ENCODE measurements around the gene SLC17A9. TPM values are rescaled to one million over a fixed set of nuclear protein-coding genes. Genes with fewer than 3 reads are reported as not detected.

SLC17A9 gene
- total RNA-seq, 1 donor: 2.0 TPM

- no peak overlapping the region for H3K4me3 ChIP-seq (ENCODE audit: low read depth, low read length)
- TF ChIP-seq, protein P1, sequence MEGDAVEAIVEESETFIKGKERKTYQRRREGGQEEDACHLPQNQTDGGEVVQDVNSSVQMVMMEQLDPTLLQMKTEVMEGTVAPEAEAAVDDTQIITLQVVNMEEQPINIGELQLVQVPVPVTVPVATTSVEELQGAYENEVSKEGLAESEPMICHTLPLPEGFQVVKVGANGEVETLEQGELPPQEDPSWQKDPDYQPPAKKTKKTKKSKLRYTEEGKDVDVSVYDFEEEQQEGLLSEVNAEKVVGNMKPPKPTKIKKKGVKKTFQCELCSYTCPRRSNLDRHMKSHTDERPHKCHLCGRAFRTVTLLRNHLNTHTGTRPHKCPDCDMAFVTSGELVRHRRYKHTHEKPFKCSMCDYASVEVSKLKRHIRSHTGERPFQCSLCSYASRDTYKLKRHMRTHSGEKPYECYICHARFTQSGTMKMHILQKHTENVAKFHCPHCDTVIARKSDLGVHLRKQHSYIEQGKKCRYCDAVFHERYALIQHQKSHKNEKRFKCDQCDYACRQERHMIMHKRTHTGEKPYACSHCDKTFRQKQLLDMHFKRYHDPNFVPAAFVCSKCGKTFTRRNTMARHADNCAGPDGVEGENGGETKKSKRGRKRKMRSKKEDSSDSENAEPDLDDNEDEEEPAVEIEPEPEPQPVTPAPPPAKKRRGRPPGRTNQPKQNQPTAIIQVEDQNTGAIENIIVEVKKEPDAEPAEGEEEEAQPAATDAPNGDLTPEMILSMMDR (IDR thresholded peaks at IDR 0.05; ENCODE audit: insufficient read depth, low read length): no peak
Observed at GRCh38 chr20:62908971-62909791, 43.3 kb upstream of the SLC17A9 start.

GRCh38 chr20:62910217-62910766, 42.2 kb upstream of the SLC17A9 start:
- H3K4me3 ChIP-seq (ENCODE audit: low read depth, low read length): no peak overlapping the region
- no peak for DNase-seq (ENCODE audit: low read depth)
- TF ChIP-seq, protein P1 (IDR thresholded peaks at IDR 0.05; ENCODE audit: insufficient read depth, low read length): no peak

More at GRCh38 chr20:62908971-62909791, 43.3 kb upstream of the SLC17A9 start:
- no peak for DNase-seq (ENCODE audit: low read depth)

GRCh38 chr20:62910777-62911497, 41.6 kb upstream of the SLC17A9 start:
- H3K4me3 ChIP-seq (ENCODE audit: low read depth, low read length): no peak overlapping the region
- DNase-seq (ENCODE audit: low read depth): no peak
- TF ChIP-seq, protein P1 (IDR thresholded peaks at IDR 0.05; ENCODE audit: insufficient read depth, low read length): no peak

- DNase-seq (ENCODE audit: low read depth): no peak
- no peak overlapping the region for H3K4me3 ChIP-seq (ENCODE audit: low read depth, low read length)
- TF ChIP-seq, protein P1 (IDR thresholded peaks at IDR 0.05; ENCODE audit: insufficient read depth, low read length): no peak
Observed at GRCh38 chr20:62911701-62912280, 40.7 kb upstream of the SLC17A9 start.

DNA sequence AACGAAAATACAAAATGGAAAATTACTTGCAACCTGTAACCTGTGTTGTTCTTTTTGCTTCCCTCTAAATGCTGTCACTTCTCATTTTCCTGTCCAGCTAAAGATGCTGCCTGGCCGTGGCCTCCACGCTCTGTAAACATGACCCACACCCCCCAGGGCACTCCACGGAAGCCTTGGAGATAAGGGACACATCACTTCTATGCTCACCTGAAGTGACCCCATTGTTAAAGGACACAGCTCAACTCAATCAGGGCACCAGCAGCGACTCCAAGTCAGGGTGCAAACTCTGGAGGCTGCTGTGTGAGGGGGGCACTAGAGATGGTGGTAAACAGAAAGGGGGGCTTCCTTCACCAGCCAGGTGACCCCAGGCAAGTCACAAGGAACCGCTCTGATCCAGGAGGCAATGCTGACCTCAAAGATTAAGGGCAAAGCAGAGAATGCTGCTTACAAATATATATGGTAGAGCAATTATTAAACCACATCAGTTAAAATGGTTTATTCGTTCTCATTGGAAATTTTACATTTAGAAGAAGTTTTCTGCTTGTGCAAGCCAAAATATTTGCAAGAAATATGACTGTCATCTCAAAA, 39.4 kb upstream of the SLC17A9 start:
- no peak overlapping the region for H3K4me3 ChIP-seq (ENCODE audit: low read depth, low read length)
- TF ChIP-seq, protein P1 (IDR thresholded peaks at IDR 0.05; ENCODE audit: insufficient read depth, low read length): no peak
- DNase-seq (ENCODE audit: low read depth): no peak

- TF ChIP-seq, protein P1 (IDR thresholded peaks at IDR 0.05; ENCODE audit: insufficient read depth, low read length): no peak
- no peak overlapping the region for H3K4me3 ChIP-seq (ENCODE audit: low read depth, low read length)
- no peak for DNase-seq (ENCODE audit: low read depth)
Observed at GRCh38 chr20:62914436-62914835, 38.1 kb upstream of the SLC17A9 start.

All from fibroblast of the aortic adventitia (primary cell).